Inflammatory macrophage (primary cell): ENCODE results near the gene SPATA31C2.
A peak's percentile ranks its signal among the peaks of the same experiment; 100 is the strongest.
"Not testable (repeated sequence)": the region's sequence is repeated elsewhere in the genome, so short reads cannot be mapped to it uniquely, and the experiment has no call there.

Experiments used
- DNase-seq, 2 donors: peaks; one replicate each; pipeline ENCODE4 v3.0.0-alpha.2; 2020 to 2022

Gene SPATA31C2

GRCh38 chr9:88123413-88123812 lies 14.9 kb downstream of the SPATA31C2 start:
- DNase-seq, result not testable (repeated sequence)

- DNase-seq, result not testable (repeated sequence)
These were observed 20.2 kb downstream of the SPATA31C2 start for GRCh38 chr9:88118121-88118520.

- DNase-seq, result not testable (repeated sequence)
These were observed 23.2 kb downstream of the SPATA31C2 start for GRCh38 chr9:88114968-88115612.

GRCh38 chr9:88114283-88114967 lies 23.9 kb downstream of the SPATA31C2 start:
- DNase-seq, result not testable (repeated sequence)

- not testable (repeated sequence) for DNase-seq
These were observed 24.8 kb downstream of the SPATA31C2 start for GRCh38 chr9:88113156-88114130.

- DNase-seq, result no peak
These were observed 28.2 kb downstream of the SPATA31C2 start for GRCh38 chr9:88110026-88110425.

- no peak for DNase-seq
These were observed 29.5 kb downstream of the SPATA31C2 start for GRCh38 chr9:88108779-88109178.

- DNase-seq, result peak in 1 of 2 donors; percentile 14
These were observed 31.8 kb downstream of the SPATA31C2 start for GRCh38 chr9:88106492-88106891.

GRCh38 chr9:88092797-88093331 lies 45.4 kb downstream of the SPATA31C2 start:
- peak; percentile 4 to 33 for DNase-seq

- no peak for DNase-seq
These were observed 48.1 kb downstream of the SPATA31C2 start for GRCh38 chr9:88090151-88090581.

- DNase-seq, result no peak
These were observed 50.4 kb downstream of the SPATA31C2 start for GRCh38 chr9:88087906-88088305.

- no peak for DNase-seq
These were observed 52.8 kb downstream of the SPATA31C2 start for GRCh38 chr9:88085476-88085875.

- DNase-seq, result no peak
These were observed 53.7 kb downstream of the SPATA31C2 start for GRCh38 chr9:88084357-88085183.
